Measurements from ENCODE around the gene AMDHD1. TPM values are rescaled to one million over a fixed set of nuclear protein-coding genes. Genes with fewer than 3 reads are reported as not detected.

AMDHD1 gene
- polyA plus RNA-seq (2013, experiment 1 of 2), result 0.46 TPM
- 0.62 TPM for polyA plus RNA-seq (2013, experiment 2 of 2)

DNA sequence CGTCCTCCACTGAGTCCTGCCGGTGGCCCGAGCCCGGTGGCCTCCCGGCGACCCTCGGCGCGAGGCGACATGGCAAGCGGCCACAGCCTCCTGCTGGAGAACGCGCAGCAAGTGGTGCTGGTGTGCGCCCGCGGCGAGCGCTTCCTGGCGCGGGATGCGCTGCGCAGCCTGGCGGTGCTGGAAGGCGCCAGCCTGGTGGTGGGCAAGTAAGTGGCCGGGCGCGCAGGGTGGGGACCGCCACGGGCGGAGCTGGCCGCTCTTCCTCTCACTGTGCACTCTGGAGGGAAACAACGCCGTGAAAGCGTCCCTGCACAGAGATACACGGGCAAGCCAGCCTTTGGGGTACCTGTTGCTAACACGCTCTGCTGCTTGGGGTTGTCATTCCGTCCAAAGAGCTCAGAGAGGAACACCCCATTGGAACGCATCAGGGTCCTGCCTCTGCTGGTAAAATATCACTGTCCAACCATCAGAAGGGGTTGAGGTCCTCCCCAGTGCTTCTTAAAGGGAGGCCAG lies at the start of gene AMDHD1:
Gene AMDHD1 (plus strand): TSS at position 2 of the 513 bp plus-strand sequence. CDS start 68 bp downstream, at position 70.
- peak within 1 kb of the TSS; percentile 95 for H3K4me2 ChIP-seq (ENCODE audit: insufficient read depth, low read length, poor library complexity, severe bottlenecking)
- peak within 1 kb of the TSS; percentile 93 for H2BK15ac ChIP-seq (ENCODE audit: low read length)
- H3K9ac ChIP-seq (ENCODE audit: low read depth, low read length, poor library complexity), result peak within 1 kb of the TSS; percentile 96
- peak within 1 kb of the TSS; percentile 92 for H2AFZ ChIP-seq (ENCODE audit: low read length)
- no peak within 1 kb of the TSS for H3K4ac ChIP-seq (ENCODE audit: low read length)
- DNase-seq (ENCODE audit: low spot score), result no peak
- H3K23ac ChIP-seq (ENCODE audit: low read depth, low read length, poor library complexity), result peak within 1 kb of the TSS; percentile 17
- WGBS, 2 donors (ENCODE audit: extremely low coverage in 2 of 2, insufficient read length in 2 of 2, insufficient replicate concordance in 1 of 2), result no CpG with 5 or more reads among the region's 38 CpGs
- H4K91ac ChIP-seq (ENCODE audit: low read depth, low read length, poor library complexity), result no peak within 1 kb of the TSS
- peak within 1 kb of the TSS; percentile 85 for H2BK5ac ChIP-seq (ENCODE audit: low read length)
- peak within 1 kb of the TSS; percentile 58 for H2AK5ac ChIP-seq (ENCODE audit: low read depth, low read length)
- peaks cover 0 to 52% (median 7%) of the 10 kb centered on the region in 3 experiments for H3K27me3 ChIP-seq (ENCODE audit: control insufficient read depth in 3 of 3, insufficient read depth in 3 of 3, low read depth in 1 of 3, low read length in 3 of 3)
- no peaks in the 10 kb centered on the region for H3K9me3 ChIP-seq (replicated peaks in 1 of 2; ENCODE audit: control insufficient read depth in 2 of 2, insufficient read depth in 1 of 2, low read depth in 1 of 2, low read length in 2 of 2)
- peak within 1 kb of the TSS; percentile 67 for H3K14ac ChIP-seq (ENCODE audit: low read length)
- H3K4me1 ChIP-seq (ENCODE audit: control insufficient read depth in 2 of 2, insufficient read depth in 1 of 2, low read depth in 1 of 2, low read length in 2 of 2), result peaks cover 0 to 4% of the 10 kb centered on the region in 2 donors
- H3K36me3 ChIP-seq (replicated peaks in 1 of 2; ENCODE audit: control insufficient read depth in 2 of 2, insufficient read depth in 2 of 2, low read length in 2 of 2), result peaks cover 0 to 2% of the 10 kb centered on the region in 2 donors
- peak within 1 kb of the TSS; percentile 65 for H3K27ac ChIP-seq (replicated peaks; ENCODE audit: low read length)
- H3K79me1 ChIP-seq (ENCODE audit: low read depth, low read length), result no peaks in the 10 kb centered on the region
- H4K8ac ChIP-seq (ENCODE audit: low read depth, low read length), result peak within 1 kb of the TSS; percentile 24
- H3K18ac ChIP-seq (ENCODE audit: low read length), result peak within 1 kb of the TSS; percentile 100
- H2BK12ac ChIP-seq (ENCODE audit: low read length), result no peak within 1 kb of the TSS
- H2BK120ac ChIP-seq (ENCODE audit: low read depth, low read length), result peak within 1 kb of the TSS; percentile 74
- H3K4me3 ChIP-seq (ENCODE audit: low read length in 2 of 2), result peak within 1 kb of the TSS; percentile 49 to 90

DNA sequence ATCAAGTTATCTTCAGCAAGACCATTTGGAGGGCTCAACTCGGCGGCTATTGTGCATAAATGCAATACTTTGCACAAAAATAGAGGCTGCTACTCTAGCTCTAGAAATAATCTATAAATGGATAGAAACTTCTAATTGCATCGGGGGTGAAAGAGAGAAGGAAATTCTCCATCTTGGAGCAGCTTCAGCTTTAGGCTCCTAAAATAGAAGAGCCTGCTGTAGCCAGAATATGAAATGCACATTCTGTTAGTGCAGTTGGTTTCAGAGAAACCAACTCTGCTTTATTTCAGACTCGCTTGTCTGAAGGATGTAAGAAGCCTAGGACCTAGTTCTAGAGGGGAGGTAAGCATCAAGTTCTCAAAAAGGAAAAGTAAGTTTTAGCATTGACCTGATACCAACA lies 46.3 kb upstream of the AMDHD1 start:
- no peaks in the 10 kb centered on the region for H3K36me3 ChIP-seq (replicated peaks in 1 of 2; ENCODE audit: control insufficient read depth in 2 of 2, insufficient read depth in 2 of 2, low read length in 2 of 2)
- WGBS, 2 donors (ENCODE audit: extremely low coverage in 2 of 2, insufficient read length in 2 of 2, insufficient replicate concordance in 1 of 2), result no CpG with 5 or more reads among the region's 4 CpGs

GRCh38 chr12:95898081-95898480 lies 45.0 kb upstream of the AMDHD1 start:
- Histone ChIP-seq H3K79me1 (ENCODE audit: low read depth, low read length) (no peaks in the 10 kb centered on the region), H3K9me3 (replicated peaks in 1 of 2; ENCODE audit: control insufficient read depth in 2 of 2, insufficient read depth in 1 of 2, low read depth in 1 of 2, low read length in 2 of 2) (no peaks in the 10 kb centered on the region), H2BK120ac (ENCODE audit: low read depth, low read length) (no peak overlapping the region), H2BK15ac (ENCODE audit: low read length) (no peak overlapping the region), H3K18ac (ENCODE audit: low read length) (no peak overlapping the region), H4K91ac (ENCODE audit: low read depth, low read length, poor library complexity) (no peak overlapping the region), H4K8ac (ENCODE audit: low read depth, low read length) (no peak overlapping the region), H3K4me2 (ENCODE audit: insufficient read depth, low read length, poor library complexity, severe bottlenecking) (no peak overlapping the region), H3K4ac (ENCODE audit: low read length) (no peak overlapping the region), H3K27me3 (ENCODE audit: control insufficient read depth in 3 of 3, insufficient read depth in 3 of 3, low read depth in 1 of 3, low read length in 3 of 3) (no peaks in the 10 kb centered on the region), H2BK5ac (ENCODE audit: low read length) (no peak overlapping the region), H2AK5ac (ENCODE audit: low read depth, low read length) (no peak overlapping the region), H3K14ac (ENCODE audit: low read length) (no peak overlapping the region), H2BK12ac (ENCODE audit: low read length) (no peak overlapping the region), H3K4me3 (ENCODE audit: low read length in 2 of 2) (no peak overlapping the region), H3K9ac (ENCODE audit: low read depth, low read length, poor library complexity) (no peak overlapping the region), H3K27ac (replicated peaks; ENCODE audit: low read length) (no peak overlapping the region), H3K4me1 (ENCODE audit: control insufficient read depth in 2 of 2, insufficient read depth in 1 of 2, low read depth in 1 of 2, low read length in 2 of 2) (no peaks in the 10 kb centered on the region), H2AFZ (ENCODE audit: low read length) (no peak overlapping the region), H3K36me3 (replicated peaks in 1 of 2; ENCODE audit: control insufficient read depth in 2 of 2, insufficient read depth in 2 of 2, low read length in 2 of 2) (no peaks in the 10 kb centered on the region), H3K23ac (ENCODE audit: low read depth, low read length, poor library complexity) (no peak overlapping the region)
- WGBS, 2 donors (ENCODE audit: extremely low coverage in 2 of 2, insufficient read length in 2 of 2, insufficient replicate concordance in 1 of 2), result no CpG with 5 or more reads among the region's 4 CpGs
- DNase-seq (ENCODE audit: low spot score), result no peak

More for the DNA sequence above, 46.3 kb upstream of the AMDHD1 start:
- no peak overlapping the region for H3K9ac ChIP-seq (ENCODE audit: low read depth, low read length, poor library complexity)
- H3K27me3 ChIP-seq (ENCODE audit: control insufficient read depth in 3 of 3, insufficient read depth in 3 of 3, low read depth in 1 of 3, low read length in 3 of 3), result no peaks in the 10 kb centered on the region
- no peaks in the 10 kb centered on the region for H3K79me1 ChIP-seq (ENCODE audit: low read depth, low read length)
- no peak overlapping the region for H3K23ac ChIP-seq (ENCODE audit: low read depth, low read length, poor library complexity)
- DNase-seq (ENCODE audit: low spot score), result no peak
- no peak overlapping the region for H3K4ac ChIP-seq (ENCODE audit: low read length)
- H4K8ac ChIP-seq (ENCODE audit: low read depth, low read length), result no peak overlapping the region
- no peak overlapping the region for H2BK120ac ChIP-seq (ENCODE audit: low read depth, low read length)
- H3K27ac ChIP-seq (replicated peaks; ENCODE audit: low read length), result no peak overlapping the region
- no peak overlapping the region for H3K14ac ChIP-seq (ENCODE audit: low read length)
- H3K4me2 ChIP-seq (ENCODE audit: insufficient read depth, low read length, poor library complexity, severe bottlenecking), result no peak overlapping the region
- no peak overlapping the region for H3K4me3 ChIP-seq (ENCODE audit: low read length in 2 of 2)
- no peaks in the 10 kb centered on the region for H3K9me3 ChIP-seq (replicated peaks in 1 of 2; ENCODE audit: control insufficient read depth in 2 of 2, insufficient read depth in 1 of 2, low read depth in 1 of 2, low read length in 2 of 2)
- H2BK12ac ChIP-seq (ENCODE audit: low read length), result no peak overlapping the region
- no peak overlapping the region for H2BK15ac ChIP-seq (ENCODE audit: low read length)
- H2AK5ac ChIP-seq (ENCODE audit: low read depth, low read length), result no peak overlapping the region
- H4K91ac ChIP-seq (ENCODE audit: low read depth, low read length, poor library complexity), result no peak overlapping the region
- no peak overlapping the region for H3K18ac ChIP-seq (ENCODE audit: low read length)
- H2AFZ ChIP-seq (ENCODE audit: low read length), result no peak overlapping the region
- no peak overlapping the region for H2BK5ac ChIP-seq (ENCODE audit: low read length)
- H3K4me1 ChIP-seq (ENCODE audit: control insufficient read depth in 2 of 2, insufficient read depth in 1 of 2, low read depth in 1 of 2, low read length in 2 of 2), result no peaks in the 10 kb centered on the region

DNA sequence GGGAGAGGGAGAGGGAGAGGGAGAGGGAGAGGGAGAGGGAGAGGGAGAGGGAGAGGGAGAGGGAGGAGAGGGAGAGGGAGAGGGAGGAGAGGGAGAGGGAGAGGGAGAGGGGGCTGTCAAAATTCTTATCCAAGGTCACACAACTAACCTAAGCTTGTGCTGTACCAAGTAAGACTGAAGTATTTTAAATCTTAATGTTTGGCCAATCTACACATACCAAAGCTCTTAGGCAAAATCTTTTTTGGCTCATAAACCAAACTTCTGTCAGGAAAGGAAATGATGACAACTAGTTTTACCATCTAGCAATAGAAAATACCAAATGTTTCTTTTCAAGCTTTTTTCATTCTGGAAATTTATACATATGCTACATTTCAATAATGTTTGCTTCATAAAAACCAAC lies 34.6 kb upstream of the AMDHD1 start:
- H3K18ac ChIP-seq (ENCODE audit: low read length), result no peak overlapping the region
- no peak overlapping the region for H2AFZ ChIP-seq (ENCODE audit: low read length)
- no peak overlapping the region for H2BK5ac ChIP-seq (ENCODE audit: low read length)
- no peak overlapping the region for H3K4me3 ChIP-seq (ENCODE audit: low read length in 2 of 2)
- H4K91ac ChIP-seq (ENCODE audit: low read depth, low read length, poor library complexity), result no peak overlapping the region
- no peaks in the 10 kb centered on the region for H3K79me1 ChIP-seq (ENCODE audit: low read depth, low read length)
- H3K36me3 ChIP-seq (replicated peaks in 1 of 2; ENCODE audit: control insufficient read depth in 2 of 2, insufficient read depth in 2 of 2, low read length in 2 of 2), result no peaks in the 10 kb centered on the region
- H2AK5ac ChIP-seq (ENCODE audit: low read depth, low read length), result no peak overlapping the region
- no peak overlapping the region for H2BK120ac ChIP-seq (ENCODE audit: low read depth, low read length)
- H2BK15ac ChIP-seq (ENCODE audit: low read length), result no peak overlapping the region
- H3K4me2 ChIP-seq (ENCODE audit: insufficient read depth, low read length, poor library complexity, severe bottlenecking), result no peak overlapping the region
- H3K4me1 ChIP-seq (ENCODE audit: control insufficient read depth in 2 of 2, insufficient read depth in 1 of 2, low read depth in 1 of 2, low read length in 2 of 2), result no peaks in the 10 kb centered on the region
- H3K4ac ChIP-seq (ENCODE audit: low read length), result no peak overlapping the region
- H3K14ac ChIP-seq (ENCODE audit: low read length), result no peak overlapping the region
- no peak overlapping the region for H3K9ac ChIP-seq (ENCODE audit: low read depth, low read length, poor library complexity)
- no peak overlapping the region for H4K8ac ChIP-seq (ENCODE audit: low read depth, low read length)
- no peak overlapping the region for H3K23ac ChIP-seq (ENCODE audit: low read depth, low read length, poor library complexity)
- DNase-seq (ENCODE audit: low spot score), result no peak
- H3K27ac ChIP-seq (replicated peaks; ENCODE audit: low read length), result no peak overlapping the region
- no peaks in the 10 kb centered on the region for H3K9me3 ChIP-seq (replicated peaks in 1 of 2; ENCODE audit: control insufficient read depth in 2 of 2, insufficient read depth in 1 of 2, low read depth in 1 of 2, low read length in 2 of 2)
- no peaks in the 10 kb centered on the region for H3K27me3 ChIP-seq (ENCODE audit: control insufficient read depth in 3 of 3, insufficient read depth in 3 of 3, low read depth in 1 of 3, low read length in 3 of 3)
- H2BK12ac ChIP-seq (ENCODE audit: low read length), result no peak overlapping the region

Data from neuronal stem cell (in vitro differentiated cells).